ENCODE measurements around the gene OR6Q1. TPM values are rescaled to one million over a fixed set of nuclear protein-coding genes. Genes with fewer than 3 reads are reported as not detected.

Gene OR6Q1
- total RNA-seq, 1 experiment from 2014 or later, result not detected

DNA sequence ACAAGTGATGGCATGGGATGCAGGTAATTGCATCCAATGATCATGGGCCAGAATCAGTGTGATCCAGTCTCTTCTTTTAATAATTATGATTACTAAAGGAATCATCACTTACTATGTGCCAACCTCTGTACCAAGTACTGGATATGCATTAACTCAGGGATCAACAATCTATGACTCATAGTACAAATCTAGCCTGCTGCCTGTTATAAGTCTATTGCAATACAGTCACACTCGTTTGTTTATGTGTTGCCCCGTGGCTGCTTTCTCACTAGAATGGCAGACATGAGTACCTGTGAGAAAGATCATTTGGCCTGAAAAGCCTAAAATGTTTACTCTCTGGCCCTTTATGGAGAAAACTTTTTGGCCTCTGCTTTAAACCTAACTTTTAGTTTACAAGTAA is 45.0 kb downstream of the OR6Q1 start:
- in situ Hi-C loops (cut with HindIII; ENCODE audit: low pct_unique_long_range_greater_than_20kb, low sequenced_read_pairs), result no loop called here
- no peaks in the 10 kb centered on the region for H3K9me3 ChIP-seq (ENCODE audit: control insufficient read depth, insufficient read depth, low read depth, low read length)
- TF ChIP-seq SIN3A (IDR thresholded peaks at IDR 0.05; ENCODE audit: borderline replicate concordance, insufficient read depth, low read depth, low read length) (no peak), TCF7L2 (IDR thresholded peaks at IDR 0.05; ENCODE audit: low read depth, low read length) (no peak), POLR2AphosphoS5 (IDR thresholded peaks at IDR 0.05; ENCODE audit: low read depth, low read length) (no peak)
- TF ChIP-seq, protein P1, sequence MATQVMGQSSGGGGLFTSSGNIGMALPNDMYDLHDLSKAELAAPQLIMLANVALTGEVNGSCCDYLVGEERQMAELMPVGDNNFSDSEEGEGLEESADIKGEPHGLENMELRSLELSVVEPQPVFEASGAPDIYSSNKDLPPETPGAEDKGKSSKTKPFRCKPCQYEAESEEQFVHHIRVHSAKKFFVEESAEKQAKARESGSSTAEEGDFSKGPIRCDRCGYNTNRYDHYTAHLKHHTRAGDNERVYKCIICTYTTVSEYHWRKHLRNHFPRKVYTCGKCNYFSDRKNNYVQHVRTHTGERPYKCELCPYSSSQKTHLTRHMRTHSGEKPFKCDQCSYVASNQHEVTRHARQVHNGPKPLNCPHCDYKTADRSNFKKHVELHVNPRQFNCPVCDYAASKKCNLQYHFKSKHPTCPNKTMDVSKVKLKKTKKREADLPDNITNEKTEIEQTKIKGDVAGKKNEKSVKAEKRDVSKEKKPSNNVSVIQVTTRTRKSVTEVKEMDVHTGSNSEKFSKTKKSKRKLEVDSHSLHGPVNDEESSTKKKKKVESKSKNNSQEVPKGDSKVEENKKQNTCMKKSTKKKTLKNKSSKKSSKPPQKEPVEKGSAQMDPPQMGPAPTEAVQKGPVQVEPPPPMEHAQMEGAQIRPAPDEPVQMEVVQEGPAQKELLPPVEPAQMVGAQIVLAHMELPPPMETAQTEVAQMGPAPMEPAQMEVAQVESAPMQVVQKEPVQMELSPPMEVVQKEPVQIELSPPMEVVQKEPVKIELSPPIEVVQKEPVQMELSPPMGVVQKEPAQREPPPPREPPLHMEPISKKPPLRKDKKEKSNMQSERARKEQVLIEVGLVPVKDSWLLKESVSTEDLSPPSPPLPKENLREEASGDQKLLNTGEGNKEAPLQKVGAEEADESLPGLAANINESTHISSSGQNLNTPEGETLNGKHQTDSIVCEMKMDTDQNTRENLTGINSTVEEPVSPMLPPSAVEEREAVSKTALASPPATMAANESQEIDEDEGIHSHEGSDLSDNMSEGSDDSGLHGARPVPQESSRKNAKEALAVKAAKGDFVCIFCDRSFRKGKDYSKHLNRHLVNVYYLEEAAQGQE (IDR thresholded peaks at IDR 0.05; ENCODE audit: insufficient read depth in 1 of 2, low read depth in 2 of 2, low read length in 1 of 2), result no peak
- TF ChIP-seq, protein P2, sequence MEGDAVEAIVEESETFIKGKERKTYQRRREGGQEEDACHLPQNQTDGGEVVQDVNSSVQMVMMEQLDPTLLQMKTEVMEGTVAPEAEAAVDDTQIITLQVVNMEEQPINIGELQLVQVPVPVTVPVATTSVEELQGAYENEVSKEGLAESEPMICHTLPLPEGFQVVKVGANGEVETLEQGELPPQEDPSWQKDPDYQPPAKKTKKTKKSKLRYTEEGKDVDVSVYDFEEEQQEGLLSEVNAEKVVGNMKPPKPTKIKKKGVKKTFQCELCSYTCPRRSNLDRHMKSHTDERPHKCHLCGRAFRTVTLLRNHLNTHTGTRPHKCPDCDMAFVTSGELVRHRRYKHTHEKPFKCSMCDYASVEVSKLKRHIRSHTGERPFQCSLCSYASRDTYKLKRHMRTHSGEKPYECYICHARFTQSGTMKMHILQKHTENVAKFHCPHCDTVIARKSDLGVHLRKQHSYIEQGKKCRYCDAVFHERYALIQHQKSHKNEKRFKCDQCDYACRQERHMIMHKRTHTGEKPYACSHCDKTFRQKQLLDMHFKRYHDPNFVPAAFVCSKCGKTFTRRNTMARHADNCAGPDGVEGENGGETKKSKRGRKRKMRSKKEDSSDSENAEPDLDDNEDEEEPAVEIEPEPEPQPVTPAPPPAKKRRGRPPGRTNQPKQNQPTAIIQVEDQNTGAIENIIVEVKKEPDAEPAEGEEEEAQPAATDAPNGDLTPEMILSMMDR (IDR thresholded peaks at IDR 0.05), result no peak
- BruUV-seq (replicated peaks), result no TSS peak
- POLR2A ChIA-PET, result no interaction called here
- ATAC-seq, result no peak
- intact Hi-C loops (cut with micrococcal nuclease; ENCODE audit: unreplicated experiment), result no loop called here
- CTCF ChIA-PET, result no interaction called here
- H3K4me1 ChIP-seq (ENCODE audit: control insufficient read depth, insufficient read depth, low read length), result no peaks in the 10 kb centered on the region
- no peaks in the 10 kb centered on the region for H3K27me3 ChIP-seq (ENCODE audit: control insufficient read depth, insufficient read depth, low read length)
- DNase-seq (ENCODE audit: low read depth, low spot score), result no peak
- H3K4me3 ChIP-seq (ENCODE audit: low read depth in 2 of 2, low read length in 2 of 2), result no peak overlapping the region
- no peaks in the 10 kb centered on the region for H3K36me3 ChIP-seq (ENCODE audit: control insufficient read depth, insufficient read depth, low read length)
- no peak overlapping the region for H3K27ac ChIP-seq (ENCODE audit: low read length)

Other genes with a start within 250 kb of the OR6Q1 start
- gene OR9Q1, start 7.1 kb upstream of the OR6Q1 start, total RNA-seq (2021; ENCODE audit: unreplicated experiment), result not detected
- gene OR9I1, start 94.6 kb downstream of the OR6Q1 start, total RNA-seq (2021; ENCODE audit: unreplicated experiment), result not detected
- gene OR9Q2, start 158.1 kb downstream of the OR6Q1 start, total RNA-seq (2021; ENCODE audit: unreplicated experiment), result not detected
- not detected for gene OR1S2, start 173.2 kb downstream of the OR6Q1 start, total RNA-seq (2021; ENCODE audit: unreplicated experiment)
- not detected for gene OR1S1, start 181.8 kb downstream of the OR6Q1 start, total RNA-seq (2021; ENCODE audit: unreplicated experiment)
- not detected for gene OR10Q1, start 198.0 kb downstream of the OR6Q1 start, total RNA-seq (2021; ENCODE audit: unreplicated experiment)
- gene OR10W1, start 237.3 kb downstream of the OR6Q1 start, total RNA-seq (2021; ENCODE audit: unreplicated experiment), result not detected

Measured in Panc1 (cell line).